ENCODE measurements around the gene AKR1D1. TPM values are rescaled to one million over a fixed set of nuclear protein-coding genes. Genes with fewer than 3 reads are reported as not detected.

The AKR1D1 gene
- total and polyA plus RNA-seq, 2 of the 13 experiments (the other 11 are each of a cell fraction or from before 2014, with no cell fraction given), result 6.9 to 37.0 TPM

DNA sequence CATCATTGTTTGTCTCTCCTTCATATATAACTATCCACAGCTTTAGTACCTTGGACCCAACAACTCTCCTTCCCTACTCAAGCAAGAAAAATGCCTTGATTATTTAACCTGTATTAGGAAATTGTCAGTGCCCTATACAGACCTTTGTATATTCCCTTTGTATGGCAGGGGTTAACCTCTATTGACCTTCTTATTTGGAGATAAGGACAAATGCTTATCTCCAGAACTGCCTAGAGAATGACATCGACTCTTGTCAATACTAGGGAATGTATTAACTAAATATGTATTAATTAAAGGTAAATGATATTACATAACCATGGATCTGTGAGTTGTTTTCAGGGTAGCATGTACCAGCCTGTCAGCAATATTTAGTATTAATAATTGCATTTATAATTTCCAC is 10.4 kb upstream of the AKR1D1 start (continued):
- TF ChIP-seq, protein P1, sequence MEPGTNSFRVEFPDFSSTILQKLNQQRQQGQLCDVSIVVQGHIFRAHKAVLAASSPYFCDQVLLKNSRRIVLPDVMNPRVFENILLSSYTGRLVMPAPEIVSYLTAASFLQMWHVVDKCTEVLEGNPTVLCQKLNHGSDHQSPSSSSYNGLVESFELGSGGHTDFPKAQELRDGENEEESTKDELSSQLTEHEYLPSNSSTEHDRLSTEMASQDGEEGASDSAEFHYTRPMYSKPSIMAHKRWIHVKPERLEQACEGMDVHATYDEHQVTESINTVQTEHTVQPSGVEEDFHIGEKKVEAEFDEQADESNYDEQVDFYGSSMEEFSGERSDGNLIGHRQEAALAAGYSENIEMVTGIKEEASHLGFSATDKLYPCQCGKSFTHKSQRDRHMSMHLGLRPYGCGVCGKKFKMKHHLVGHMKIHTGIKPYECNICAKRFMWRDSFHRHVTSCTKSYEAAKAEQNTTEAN (CRISPR knock-in tag; conservative IDR thresholded peaks at IDR 0.05), result no peak
- TF ChIP-seq IKZF5 (CRISPR knock-in tag; IDR thresholded peaks at IDR 0.05), result no peak
- TF ChIP-seq, protein P2, sequence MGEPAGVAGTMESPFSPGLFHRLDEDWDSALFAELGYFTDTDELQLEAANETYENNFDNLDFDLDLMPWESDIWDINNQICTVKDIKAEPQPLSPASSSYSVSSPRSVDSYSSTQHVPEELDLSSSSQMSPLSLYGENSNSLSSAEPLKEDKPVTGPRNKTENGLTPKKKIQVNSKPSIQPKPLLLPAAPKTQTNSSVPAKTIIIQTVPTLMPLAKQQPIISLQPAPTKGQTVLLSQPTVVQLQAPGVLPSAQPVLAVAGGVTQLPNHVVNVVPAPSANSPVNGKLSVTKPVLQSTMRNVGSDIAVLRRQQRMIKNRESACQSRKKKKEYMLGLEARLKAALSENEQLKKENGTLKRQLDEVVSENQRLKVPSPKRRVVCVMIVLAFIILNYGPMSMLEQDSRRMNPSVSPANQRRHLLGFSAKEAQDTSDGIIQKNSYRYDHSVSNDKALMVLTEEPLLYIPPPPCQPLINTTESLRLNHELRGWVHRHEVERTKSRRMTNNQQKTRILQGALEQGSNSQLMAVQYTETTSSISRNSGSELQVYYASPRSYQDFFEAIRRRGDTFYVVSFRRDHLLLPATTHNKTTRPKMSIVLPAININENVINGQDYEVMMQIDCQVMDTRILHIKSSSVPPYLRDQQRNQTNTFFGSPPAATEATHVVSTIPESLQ (CRISPR knock-in tag; conservative IDR thresholded peaks at IDR 0.05), result no peak
- no peak for TF ChIP-seq STAT6 (CRISPR knock-in tag; IDR thresholded peaks at IDR 0.05; ENCODE audit: borderline replicate concordance)
- TF ChIP-seq HDAC2 (CRISPR knock-in tag; IDR thresholded peaks at IDR 0.05), result 0 out of 2 replicates have a peak, but pooled peaks have one; percentile 46
- TF ChIP-seq TEAD3 (CRISPR knock-in tag; optimal IDR thresholded peaks at IDR 0.05; ENCODE audit: borderline replicate concordance), result no peak
- TF ChIP-seq KAT8 (CRISPR knock-in tag; IDR thresholded peaks at IDR 0.05), result no peak
- TF ChIP-seq SMARCE1 (IDR thresholded peaks at IDR 0.05; ENCODE audit: borderline replicate concordance), result no peak
- TF ChIP-seq CREB3 (CRISPR knock-in tag; IDR thresholded peaks at IDR 0.05), result no peak
- no peak for TF ChIP-seq ZFYVE20 (CRISPR knock-in tag; IDR thresholded peaks at IDR 0.05; ENCODE audit: borderline replicate concordance, low read depth)
- no peak for TF ChIP-seq ZNF710 (CRISPR knock-in tag; IDR thresholded peaks at IDR 0.05; ENCODE audit: borderline replicate concordance)
- peak; percentile 84 for TF ChIP-seq HNF4A (CRISPR knock-in tag; IDR thresholded peaks at IDR 0.05)
- no peak for TF ChIP-seq RFXAP (CRISPR knock-in tag; IDR thresholded peaks at IDR 0.05; ENCODE audit: borderline replicate concordance)
- no peak for TF ChIP-seq EED (CRISPR knock-in tag; IDR thresholded peaks at IDR 0.05)
- no peak for TF ChIP-seq ZNF512B (CRISPR knock-in tag; IDR thresholded peaks at IDR 0.05; ENCODE audit: borderline replicate concordance)
- no peak for TF ChIP-seq ZNF337 (CRISPR knock-in tag; IDR thresholded peaks at IDR 0.05; ENCODE audit: borderline replicate concordance, low read depth)
- no peak for TF ChIP-seq ZBTB7B (CRISPR knock-in tag; IDR thresholded peaks at IDR 0.05)

Measured in HepG2 (cell line).